D341Med (cell line): Measurements from ENCODE around the gene CES2.
"Not testable (repeated sequence)": the region's sequence is repeated elsewhere in the genome, so short reads cannot be mapped to it uniquely, and the experiment has no call there.

Experiments used
- DNase-seq: peaks from one replicate; pipeline ENCODE4 v3.0.0; 2012; ENCODE audit warnings: low spot score

Gene CES2

GRCh38 chr16:66934839-66935313, 440 bp upstream of the CES2 start:
- not testable (repeated sequence) for DNase-seq

DNA sequence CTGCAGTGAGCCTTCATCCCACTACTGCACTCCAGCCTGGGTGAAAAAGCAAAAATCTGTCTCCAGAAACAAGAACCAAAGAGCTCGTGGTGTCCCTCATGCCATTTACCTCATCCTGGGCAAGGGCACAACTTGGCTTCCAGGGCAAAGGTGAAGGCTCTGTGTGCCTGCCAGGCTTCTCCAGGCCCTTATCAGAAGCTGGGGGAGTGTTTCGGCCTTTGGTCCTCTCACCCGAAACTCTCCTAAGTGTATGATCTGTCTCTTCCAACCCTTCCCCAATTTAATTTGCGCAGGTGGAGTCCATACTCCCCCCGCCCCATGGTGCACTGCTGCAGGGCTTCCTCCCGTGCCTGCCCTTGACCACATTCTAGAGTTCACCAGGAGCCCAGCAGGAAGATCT, 1.1 kb downstream of the CES2 start:
- no peak for DNase-seq

DNA sequence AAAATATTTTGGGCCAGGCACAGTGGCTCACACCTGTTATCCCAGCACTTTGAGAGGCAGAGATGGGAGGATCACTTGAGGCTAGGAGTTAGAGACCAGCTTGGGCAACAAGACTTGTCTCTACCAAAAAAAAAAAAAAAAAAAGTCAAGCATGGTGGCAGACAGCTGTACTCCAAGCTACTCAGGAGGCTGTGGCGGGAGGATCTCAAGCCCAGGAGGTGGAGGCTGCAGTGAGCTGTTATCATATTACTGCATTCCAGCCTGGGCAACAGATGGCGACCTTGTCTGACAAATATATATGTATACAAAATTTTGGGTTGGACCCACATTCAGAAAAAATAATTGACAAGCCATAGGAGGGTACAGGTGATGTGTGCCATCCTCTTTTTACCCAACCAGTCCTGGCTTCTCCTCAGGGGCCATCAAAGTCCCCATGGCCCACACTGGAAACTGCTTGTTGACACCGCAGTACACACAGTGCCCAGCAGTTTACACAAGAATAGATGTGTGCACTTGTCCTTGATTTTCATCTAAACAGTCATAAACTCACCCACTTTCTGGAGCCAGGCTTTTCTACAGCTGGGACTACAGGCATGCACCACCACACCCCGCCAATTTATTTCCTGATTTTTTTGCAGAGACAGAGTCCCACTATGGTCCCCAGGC, 1.7 kb downstream of the CES2 start:
- no peak for DNase-seq

GRCh38 chr16:66937725-66938337, 2.5 kb downstream of the CES2 start:
- DNase-seq, result no peak

- DNase-seq, result no peak
These were observed 4.0 kb downstream of the CES2 start for GRCh38 chr16:66939366-66939765.

GRCh38 chr16:66940236-66940635, 4.9 kb downstream of the CES2 start:
- no peak for DNase-seq

DNA sequence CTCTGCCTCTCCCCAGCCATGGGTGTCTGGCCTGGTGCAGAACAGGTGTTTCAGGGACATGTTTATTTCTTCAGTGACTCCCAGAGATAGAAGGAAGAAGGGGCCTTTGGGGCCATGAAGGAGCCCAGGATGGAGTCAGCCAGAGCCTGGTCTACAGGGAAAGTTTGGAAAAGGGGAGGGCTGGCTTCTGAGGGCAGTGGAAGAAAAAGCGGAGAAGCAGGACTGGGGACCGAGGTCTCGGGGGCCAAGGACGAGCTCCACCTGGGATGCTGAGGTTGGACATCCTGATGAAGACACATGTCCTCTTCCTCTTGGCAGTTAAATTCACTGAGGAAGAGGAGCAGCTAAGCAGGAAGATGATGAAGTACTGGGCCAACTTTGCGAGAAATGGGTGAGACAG, 7.7 kb downstream of the CES2 start:
- DNase-seq, result no peak

GRCh38 chr16:66943426-66944053, 8.2 kb downstream of the CES2 start:
- no peak for DNase-seq

DNA sequence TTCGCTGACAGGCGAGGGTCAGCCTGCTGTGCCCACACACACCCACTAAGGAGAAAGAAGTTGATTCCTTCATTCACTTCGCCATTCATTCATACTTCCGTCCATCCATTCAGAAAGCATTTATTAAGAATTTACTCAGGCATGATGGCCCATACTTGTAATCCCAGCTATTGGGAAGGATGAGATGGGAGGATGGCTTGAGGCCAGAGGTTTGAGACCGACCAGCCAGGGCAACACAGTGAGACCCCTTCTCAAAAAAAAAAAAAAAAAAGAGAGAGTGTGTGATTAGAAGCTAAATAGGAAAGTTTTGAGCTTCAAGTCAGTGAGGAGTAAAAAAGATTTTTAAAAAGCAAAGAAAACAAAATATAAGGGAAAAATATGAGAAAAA, 8.7 kb downstream of the CES2 start:
- DNase-seq, result no peak

- not testable (repeated sequence) for DNase-seq
These were observed 9.7 kb downstream of the CES2 start for GRCh38 chr16:66944971-66945370.

GRCh38 chr16:66945939-66946338, 10.6 kb downstream of the CES2 start:
- no peak for DNase-seq

GRCh38 chr16:66946541-66946940, 11.2 kb downstream of the CES2 start:
- no peak for DNase-seq

DNA sequence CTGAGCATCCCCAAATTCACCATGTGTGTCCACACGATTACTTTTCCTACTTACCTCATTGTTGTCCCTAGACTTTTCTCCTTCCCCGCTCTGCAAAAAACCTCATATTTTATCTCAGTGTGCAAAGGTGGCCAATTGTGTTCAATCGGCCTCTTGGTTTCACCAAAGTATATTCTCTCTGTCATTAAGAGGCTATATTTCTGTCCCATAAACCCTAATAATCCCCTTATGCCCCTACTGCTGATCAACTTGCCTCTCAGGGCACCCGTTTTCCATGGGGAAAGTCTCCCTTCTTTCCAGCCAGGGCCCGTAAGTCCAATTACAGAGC, 11.6 kb downstream of the CES2 start:
- DNase-seq, result no peak

DNA sequence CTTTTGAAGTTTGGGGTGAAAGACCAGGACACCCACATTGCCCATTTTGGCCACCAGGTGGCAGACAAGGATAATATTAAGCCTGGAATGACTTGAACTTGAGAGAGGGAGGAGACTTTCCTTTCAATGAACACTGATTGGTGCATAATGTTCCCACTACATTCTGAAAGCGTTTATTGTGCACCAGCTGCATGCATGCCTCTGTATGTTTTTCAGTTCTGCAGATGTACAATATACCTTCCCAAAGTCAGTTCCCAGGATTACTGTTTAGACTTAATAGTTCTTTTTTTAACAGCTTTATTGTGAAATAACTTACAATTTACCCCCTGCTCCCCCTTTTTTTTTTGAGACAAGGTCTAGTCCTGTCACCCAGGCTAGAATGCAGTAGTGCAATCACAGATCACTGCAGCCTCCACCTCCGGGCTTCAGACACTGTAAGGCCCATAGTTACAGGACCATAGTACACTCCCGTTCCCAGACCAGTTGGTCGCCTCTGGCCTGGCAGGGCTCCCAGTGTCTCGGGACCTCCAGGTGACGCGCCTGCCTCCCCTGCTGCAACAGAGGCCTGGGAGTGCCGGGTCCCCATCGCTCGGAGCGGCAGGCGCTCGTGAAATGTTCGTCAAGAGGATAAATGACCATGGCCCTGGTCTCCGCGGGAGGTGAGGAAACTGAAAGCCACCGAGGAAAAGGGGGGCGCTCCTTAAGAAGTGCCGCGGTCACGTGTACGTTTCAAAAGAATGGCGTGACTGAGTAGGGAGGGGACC, 12.2 kb downstream of the CES2 start:
- peak; percentile 74 for DNase-seq

GRCh38 chr16:66948134-66948836, 13.0 kb downstream of the CES2 start:
- DNase-seq, result no peak

DNA sequence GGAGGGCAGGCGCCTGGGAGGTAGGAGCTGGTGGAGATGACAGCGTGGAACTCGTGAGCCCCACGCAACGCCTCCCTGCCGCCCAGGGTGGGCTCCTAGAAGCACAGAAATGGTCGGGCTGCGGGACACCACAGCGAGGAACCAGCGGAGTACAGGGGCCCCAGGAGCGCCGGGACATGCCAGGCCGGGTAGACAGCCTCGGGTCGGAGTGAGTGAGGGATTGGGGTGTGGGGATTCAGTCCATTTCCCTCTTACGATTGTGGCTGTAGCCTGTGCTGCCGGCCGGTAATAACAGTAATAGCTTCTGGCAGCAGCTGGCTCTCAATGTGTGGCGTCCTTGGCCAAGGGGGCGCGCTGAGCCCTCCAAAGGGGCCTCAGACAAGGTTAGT, 13.5 kb downstream of the CES2 start:
- no peak for DNase-seq

DNA sequence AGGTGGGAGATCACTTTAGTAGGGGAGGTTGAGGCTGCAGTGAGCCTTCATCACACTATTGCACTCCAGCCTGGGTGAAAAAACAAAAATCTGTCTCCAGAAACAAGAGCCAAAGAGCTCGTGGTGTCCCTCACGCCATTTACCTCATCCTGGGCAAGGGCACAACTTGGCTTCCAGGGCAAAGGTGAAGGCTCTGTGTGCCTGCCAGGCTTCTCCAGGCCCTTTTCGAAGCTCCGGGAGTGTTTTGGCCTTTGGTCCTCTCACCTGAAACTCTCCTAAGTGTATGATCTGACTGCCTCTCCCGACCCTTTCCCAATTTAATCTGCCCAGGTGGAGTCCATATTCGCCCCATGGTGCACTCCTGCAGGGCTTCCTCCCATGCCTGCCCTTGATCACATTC, 14.2 kb downstream of the CES2 start:
- DNase-seq, result no peak

DNA sequence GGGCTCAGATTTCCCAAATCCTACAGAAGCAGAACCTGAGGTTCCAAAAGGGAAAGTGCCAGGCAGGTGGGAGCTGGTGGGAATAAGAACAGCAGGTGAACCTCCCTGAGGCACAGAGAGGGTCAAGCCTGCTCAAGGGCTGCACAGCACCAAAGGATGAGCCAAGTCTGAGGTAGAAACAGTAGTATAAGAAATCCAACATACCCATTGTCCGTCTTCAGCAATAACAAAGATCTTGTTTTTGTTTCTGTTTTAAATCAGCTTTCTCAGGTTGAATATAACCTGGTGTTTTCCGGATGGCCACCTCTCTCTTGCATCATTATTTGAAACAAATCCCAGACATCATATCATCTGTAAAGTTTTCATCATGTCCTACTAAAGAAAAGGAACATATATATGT, 15.1 kb downstream of the CES2 start:
- DNase-seq, result no peak

- no peak for DNase-seq
These were observed 15.9 kb downstream of the CES2 start for GRCh38 chr16:66950971-66951790.

DNA sequence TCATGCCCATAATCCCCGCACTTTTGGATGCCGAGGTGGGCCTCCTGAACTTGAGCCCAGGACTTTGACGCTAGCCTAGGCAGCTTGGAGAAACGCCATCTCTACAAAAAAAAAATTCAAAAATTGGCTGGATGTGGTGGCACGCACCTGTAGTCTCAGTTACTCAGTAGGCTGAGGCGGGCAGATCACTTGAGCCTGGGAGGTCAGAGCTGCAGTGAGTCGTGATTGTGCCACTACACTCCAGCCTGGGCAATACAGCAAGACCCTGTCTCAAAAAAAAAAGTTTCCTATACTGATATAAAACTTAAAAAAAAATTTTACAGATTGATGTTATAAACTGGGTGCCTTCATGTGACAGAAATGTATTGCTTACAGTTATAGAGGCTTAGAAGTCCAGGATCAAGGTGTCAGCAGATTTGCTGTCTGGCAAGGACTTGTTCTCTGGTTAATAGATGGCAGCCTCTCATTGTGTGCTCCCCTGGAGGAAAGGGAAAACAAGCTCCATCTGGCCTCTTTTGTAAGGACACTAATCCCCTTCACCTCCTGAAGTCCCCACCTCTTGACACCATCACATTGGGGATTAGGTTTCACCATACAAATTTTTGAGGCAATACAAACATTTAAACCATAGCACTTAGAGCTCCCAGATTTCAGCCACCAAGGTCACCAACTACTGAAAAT, 17.3 kb downstream of the CES2 start:
- no peak for DNase-seq
